8988T (cell line): Measurements from ENCODE around the gene STIM1.

ENCODE experiments used
- DNase-seq: peaks from one replicate; pipeline ENCODE4 v3.0.0; 2011

Gene STIM1

GRCh38 chr11:4138497-4138896, 283.0 kb downstream of the STIM1 start:
- DNase-seq, result no peak

GRCh38 chr11:4140067-4140636, 284.7 kb downstream of the STIM1 start:
- no peak for DNase-seq
